K562 (cell line): ENCODE results near the gene LCLAT1. TPM values are rescaled to one million over a fixed set of nuclear protein-coding genes. Genes with fewer than 3 reads are reported as not detected.

Experiments used
- ATAC-seq: fragments of 200-7000 bp; cut with Tn5 transposase; 3 replicates; pipeline ENCODE4 v1.9.1; 2020; ENCODE audit warnings: moderate library complexity
- BruUV-seq: library from RNA; stranded (reverse); fragments of 400-500 nt; replicated peaks from 2 replicates; lab custom pipeline; 2021; lab: Mats Ljungman, UMichigan
- CTCF ChIA-PET: fragments of 300-600 bp; formaldehyde crosslinking; extraction: SDS; loops from one replicate; lab custom pipeline; 2021; ENCODE audit warnings: low intra/inter-chr PET ratio; lab: Yijun Ruan, JAX
- POLR2A ChIA-PET: fragments of 300-600, 350-650 bp; sonication (Branson Sonifier 250); formaldehyde crosslinking; extraction: SDS; loops from one replicate; lab custom pipeline; 2021; ENCODE audit warnings: antibody characterized with exemption, inconsistent platforms; lab: Yijun Ruan, JAX
- DNase-seq, 4 experiments: peaks; one replicate each; pipeline versions ENCODE4 v3.0.0 to v3.0.0-alpha.2; 2011 to 2018; ENCODE audit warnings: low spot score in 3 of 4, mixed read lengths in 3 of 4; ENCODE audit errors: extremely low read depth in 1 of 4
- FAIRE-seq: peaks from 2 replicates; lab custom pipeline; 2011; peaks lifted over from hg19 to GRCh38; lab: Jason Lieb, UNC
- H2AFZ ChIP-seq: 2 replicates; pipeline ENCODE4 v1.6.0; 2011; ENCODE audit warnings: low read depth, low read length, control low read depth, inconsistent platforms
- H3K27ac ChIP-seq: fragments of 200-600 bp; 3 replicates; pipeline ENCODE4 v1.8.0; 2011; ENCODE audit warnings: low read depth, mild to moderate bottlenecking, control low read depth, inconsistent platforms, low read length, moderate library complexity, mixed read lengths; ENCODE audit errors: extremely low read depth
- H3K27me3 ChIP-seq, 2 experiments: fragments of 300-600 bp in 1 of 2; 2 replicates in 1 of 2; 3 replicates in 1 of 2; pipeline versions ENCODE4 v1.6.0 to v1.8.0; 2011; ENCODE audit warnings: inconsistent platforms in 2 of 2, low read length in 2 of 2, mild to moderate bottlenecking in 1 of 2, mixed read lengths in 1 of 2, moderate library complexity in 1 of 2; ENCODE audit not compliant: control insufficient read depth in 2 of 2, insufficient read depth in 2 of 2
- H3K36me3 ChIP-seq: fragments of 300-600 bp; 3 replicates; pipeline ENCODE4 v1.8.0; 2011; ENCODE audit warnings: mild to moderate bottlenecking, low read length, inconsistent platforms; ENCODE audit not compliant: control insufficient read depth, insufficient read depth
- H3K4me1 ChIP-seq, 2 experiments: fragments of 200-600 bp in 1 of 2; replicated peaks in 1 of 2; 2 replicates in 1 of 2; 3 replicates in 1 of 2; pipeline versions ENCODE4 v1.5.1 to v1.8.0; 2011; ENCODE audit warnings: inconsistent platforms in 2 of 2, low read length in 2 of 2, mild to moderate bottlenecking in 1 of 2, mixed read lengths in 1 of 2, moderate library complexity in 1 of 2; ENCODE audit not compliant: control insufficient read depth in 2 of 2, insufficient read depth in 2 of 2
- H3K4me2 ChIP-seq: 2 replicates; pipeline ENCODE4 v1.6.1; 2011; ENCODE audit warnings: low read length, control low read depth, inconsistent platforms, mixed read lengths; ENCODE audit not compliant: insufficient read depth
- H3K4me3 ChIP-seq: fragments of 200-600 bp; sonication (generic), shearing (Covaris generic); 2 replicates; pipeline ENCODE4 v1.5.1; 2016; ENCODE audit warnings: control low read depth, inconsistent platforms
- H3K79me2 ChIP-seq: fragments of 200-600 bp; 3 replicates; pipeline ENCODE4 v1.8.0; 2011; ENCODE audit warnings: low read length, inconsistent platforms; ENCODE audit not compliant: control insufficient read depth, insufficient read depth
- H3K9ac ChIP-seq, 2 experiments: 2 replicates each; pipeline versions ENCODE4 v1.6.0 to v1.6.1; 2011; ENCODE audit warnings: low read depth in 2 of 2, low read length in 2 of 2, control low read depth in 1 of 2, inconsistent platforms in 1 of 2, mild to moderate bottlenecking in 1 of 2, mixed read lengths in 1 of 2; ENCODE audit not compliant: insufficient read depth in 1 of 2
- H3K9me1 ChIP-seq: one replicate; pipeline ENCODE4 v1.6.0; 2011; ENCODE audit warnings: inconsistent platforms, mild to moderate bottlenecking, low read length, moderate library complexity; ENCODE audit not compliant: control insufficient read depth, insufficient read depth
- H3K9me3 ChIP-seq: replicated peaks from 2 replicates; pipeline ENCODE4 v1.5.1; 2011; ENCODE audit warnings: low read depth, low read length, inconsistent platforms; ENCODE audit not compliant: control insufficient read depth, insufficient read depth
- H4K20me1 ChIP-seq: replicated peaks from 2 replicates; pipeline ENCODE4 v1.6.1; 2011; ENCODE audit warnings: low read length, inconsistent platforms, mixed read lengths; ENCODE audit not compliant: control insufficient read depth, insufficient read depth
- ARID2 ChIP-seq: fragments of 450-650 bp; IDR thresholded peaks from 2 replicates; pipeline ENCODE4 v1.6.1; 2017; ENCODE audit warnings: antibody characterized with exemption, mild to moderate bottlenecking
- FOXP4 ChIP-seq: sonication (generic); formaldehyde crosslinking; IDR thresholded peaks from 2 replicates; pipeline ENCODE4 v1.8.0; 2022; ENCODE audit warnings: mild to moderate bottlenecking, missing genetic modification reagents, borderline replicate concordance
- HIVEP1 ChIP-seq: fragments of 250-450 bp; sonication (Bioruptor Pico); IDR thresholded peaks from 2 replicates; pipeline ENCODE4 v1.4.0; 2020; ENCODE audit warnings: mild to moderate bottlenecking
- NELFE ChIP-seq: IDR thresholded peaks from 2 replicates; pipeline ENCODE4 v1.6.1; 2011; ENCODE audit warnings: mild to moderate bottlenecking; ENCODE audit not compliant: insufficient read depth, insufficient read length
- NFE2L1 ChIP-seq: fragments of 450-650 bp; IDR thresholded peaks from 2 replicates; pipeline ENCODE4 v1.6.1; 2016; ENCODE audit warnings: missing genetic modification characterization, low read depth, mild to moderate bottlenecking, missing compliant biosample characterization, moderate library complexity, borderline replicate concordance
- REST ChIP-seq, 2 experiments: fragments of 450-650 bp; formaldehyde crosslinking in 1 of 2; IDR thresholded peaks; 2 replicates each; pipeline versions ENCODE4 v1.4.0 to v1.6.1; 2014 to 2020; ENCODE audit warnings: mild to moderate bottlenecking in 2 of 2, borderline replicate concordance in 1 of 2, low read depth in 1 of 2
- ZNF695 ChIP-seq: fragments of 450-650 bp; formaldehyde crosslinking; IDR thresholded peaks from 2 replicates; pipeline ENCODE4 v1.4.0; 2020; ENCODE audit warnings: mild to moderate bottlenecking, moderate library complexity
- WGBS: fragments of 100-300 bp; shearing (Covaris generic); methylation state at CpG from one replicate; pipeline ENCODE4 v1.1.6; 2016; ENCODE audit warnings: low coverage, mixed read lengths; ENCODE audit not compliant: insufficient coverage; ENCODE audit errors: missing lambda C conversion rate; 5-methylcytosine and 5-hydroxymethylcytosine counted together
- in situ Hi-C: fragments of 300-500 bp; cut with MboI; formaldehyde crosslinking; loops from 4 replicates; pipeline ENCODE4 v1.15.0; 2018; ENCODE audit warnings: inconsistent platforms, mixed read lengths
- intact Hi-C: fragments of 100-400 bp; cut with micrococcal nuclease; formaldehyde crosslinking; loops from 2 replicates; pipeline ENCODE4 v1.14.2; 2022
- polyA plus RNA-seq, 8 experiments: library from polyadenylated mRNA; depleted of rRNA in 4 of 8; stranded (reverse) in 5 of 8; unstranded in 3 of 8; fragments of >200 nt; fragmentation: Nextera tagmentation in 2 of 8; fragmentation: Illumina TruSeq in 1 of 8; extraction: Ambion mirVana in 2 of 8; extraction: Trizol in 1 of 8; gene quantifications; 2 replicates each; pipeline versions ENCODE4 v1.2.1 to v1.2.3, GENCODE V29; 2011 to 2014; ENCODE audit warnings: inconsistent platforms in 1 of 8, missing spikeins in 1 of 8
- total RNA-seq, 7 experiments: library from RNA; depleted of rRNA in 6 of 7; stranded (reverse); fragments of >200 nt in 6 of 7; fragmentation: Illumina TruSeq in 2 of 7; extraction: Trizol in 2 of 7; gene quantifications; 2 replicates each; pipeline versions ENCODE4 v1.2.1 to v1.2.3, GENCODE V29; 2011 to 2021; ENCODE audit warnings: low replicate concordance in 1 of 7

LCLAT1 gene
- total and polyA plus RNA-seq, 9 of the 15 experiments (the other 6 are each of a cell fraction or from before 2014, with no cell fraction given) = 8.9 to 63.3 (median 25.4) TPM

- H3K4me1 ChIP-seq = no peaks in the 10 kb centered on the region
- H3K9ac ChIP-seq = no peak overlapping the region; a peak in 1 of 4 replicates
- FAIRE-seq (no peak), DNase-seq (peak in 1 of 4 experiments; percentile 21), ATAC-seq (peak; percentile 88)
- no peak overlapping the region for H2AFZ ChIP-seq
- POLR2A ChIA-PET = interaction anchor here (0.6 kb wide), 1 partner anchor 10 kb away, joined by 3 read pairs; no protein-coding TSS in a partner anchor
- WGBS = 14% methylated on average over 15 of the region's 16 CpGs
- BruUV-seq = no TSS peak
- no peak overlapping the region for H3K4me3 ChIP-seq
- H3K36me3 ChIP-seq = no peaks in the 10 kb centered on the region
- no peaks in the 10 kb centered on the region for H3K9me3 ChIP-seq
- H3K27ac ChIP-seq = no peak overlapping the region
- in situ Hi-C loops (no loop called here), intact Hi-C loops (no loop called here)
- H3K4me2 ChIP-seq = 0 out of 2 replicates have a peak overlapping the region, but pooled peaks have one; percentile 1
- CTCF ChIA-PET = interaction anchor here (0.7 kb wide), 1 partner anchor 33 kb away, joined by 5 read pairs; no protein-coding TSS in a partner anchor
- H3K9me1 ChIP-seq = no peaks in the 10 kb centered on the region
- H4K20me1 ChIP-seq = no peaks in the 10 kb centered on the region
- H3K79me2 ChIP-seq = no peaks in the 10 kb centered on the region
- peaks cover 3 to 63% of the 10 kb centered on the region in 2 experiments; a peak in 2 of 5 replicates for H3K27me3 ChIP-seq
- TF ChIP-seq FOXP4 (CRISPR knock-in tag) (no peak), ZNF695 (CRISPR knock-in tag) (no peak), HIVEP1 (CRISPR knock-in tag) (no peak), REST (IDR thresholded peaks at IDR 0.05; ENCODE audit: borderline replicate concordance) (peak; percentile 41; the same call in 1 of the 2 replicates), REST (CRISPR knock-in tag; IDR thresholded peaks at IDR 0.05; ENCODE audit: low read depth) (no peak), NELFE (no peak), NFE2L1 (tag) (no peak), ARID2 (no peak)
Measured at GRCh38 chr2:30691948-30692828, 245.1 kb downstream of the LCLAT1 start.
